DOHH2 (cell line): ENCODE measurements around the gene RECQL5.

Experiments used
- H3F3A ChIP-seq: fragments of 200-600 bp; sonication (generic), shearing (Covaris generic); 2 replicates; pipeline ENCODE4 v1.6.0; 2016; ENCODE audit warnings: antibody characterized with exemption, mild to moderate bottlenecking; ENCODE audit not compliant: control insufficient read depth, insufficient read depth
- H3K27ac ChIP-seq: fragments of 200-600 bp; sonication (generic); 2 replicates; pipeline ENCODE4 v1.5.1; 2014; ENCODE audit warnings: low read depth, mild to moderate bottlenecking, low read length, moderate library complexity
- H3K27me3 ChIP-seq: fragments of 200-600 bp; sonication (generic); 2 replicates; pipeline ENCODE4 v1.6.1; 2014; ENCODE audit warnings: mild to moderate bottlenecking, low read length, mixed read lengths; ENCODE audit not compliant: control insufficient read depth
- H3K36me3 ChIP-seq: fragments of 200-600 bp; sonication (generic); 2 replicates; pipeline ENCODE4 v1.6.1; 2014; ENCODE audit warnings: mild to moderate bottlenecking, low read length, moderate library complexity, mixed read lengths; ENCODE audit not compliant: control insufficient read depth
- H3K4me1 ChIP-seq: fragments of 200-600 bp; sonication (generic); 2 replicates; pipeline ENCODE4 v1.6.1; 2014; ENCODE audit warnings: mild to moderate bottlenecking, low read length, mixed read lengths; ENCODE audit not compliant: control insufficient read depth
- H3K4me2 ChIP-seq: fragments of 200-600 bp; sonication (generic); 2 replicates; pipeline ENCODE4 v1.6.0; 2014; ENCODE audit warnings: mild to moderate bottlenecking, low read length, moderate library complexity
- H3K4me3 ChIP-seq: fragments of 200-600 bp; sonication (generic); 2 replicates; pipeline ENCODE4 v1.5.1; 2014; ENCODE audit warnings: mild to moderate bottlenecking, low read length, mixed read lengths
- H3K79me2 ChIP-seq: fragments of 200-600 bp; sonication (generic); 2 replicates; pipeline ENCODE4 v1.6.1; 2014; ENCODE audit warnings: mild to moderate bottlenecking, low read length, mixed read lengths; ENCODE audit not compliant: control insufficient read depth
- H3K9me2 ChIP-seq: fragments of 200-600 bp; sonication (generic); replicated peaks from 2 replicates; pipeline ENCODE4 v1.6.1; 2014; ENCODE audit warnings: mild to moderate bottlenecking, low read length, mixed read lengths; ENCODE audit not compliant: control insufficient read depth
- H3K9me3 ChIP-seq: fragments of 200-600 bp; sonication (generic); 2 replicates; pipeline ENCODE4 v1.6.1; 2014; ENCODE audit warnings: antibody characterized with exemption, low read length, mixed read lengths; ENCODE audit not compliant: control insufficient read depth, insufficient read depth
- H4K20me1 ChIP-seq: fragments of 200-600 bp; sonication (generic); 2 replicates; pipeline ENCODE4 v1.6.0; 2014; ENCODE audit warnings: low read depth, mild to moderate bottlenecking, antibody characterized with exemption, low read length, moderate library complexity; ENCODE audit not compliant: control insufficient read depth, insufficient read depth
- EZH2phosphoT487 ChIP-seq: fragments of 200-600 bp; sonication (generic); IDR thresholded peaks from 2 replicates; pipeline ENCODE4 v1.6.1; 2017; ENCODE audit warnings: borderline replicate concordance, mild to moderate bottlenecking, antibody characterized with exemption, low read length, moderate library complexity, mixed read lengths
- TF ChIP-seq, protein P1 (sequence below): fragments of 200-600 bp; sonication (generic); IDR thresholded peaks from one replicate; pipeline ENCODE4 v1.5.1; 2014; ENCODE audit warnings: antibody characterized with exemption, mild to moderate bottlenecking, low read depth, low read length; ENCODE audit not compliant: poor library complexity, severe bottlenecking

RECQL5 gene

GRCh38 chr17:75652341-75652740 lies 14.6 kb downstream of the RECQL5 start:
- Histone ChIP-seq H3K9me3 (no peaks in the 10 kb centered on the region), H3K4me3 (no peak overlapping the region), H3K9me2 (no peaks in the 10 kb centered on the region), H3F3A (peaks cover 5% of the 10 kb centered on the region), H3K36me3 (peaks cover 82% of the 10 kb centered on the region), H4K20me1 (no peaks in the 10 kb centered on the region), H3K27me3 (no peaks in the 10 kb centered on the region), H3K79me2 (peaks cover 21% of the 10 kb centered on the region), H3K4me2 (no peak overlapping the region), H3K27ac (no peak overlapping the region), H3K4me1 (peaks cover 19% of the 10 kb centered on the region)
- no peak for TF ChIP-seq EZH2phosphoT487
- TF ChIP-seq, protein P1, sequence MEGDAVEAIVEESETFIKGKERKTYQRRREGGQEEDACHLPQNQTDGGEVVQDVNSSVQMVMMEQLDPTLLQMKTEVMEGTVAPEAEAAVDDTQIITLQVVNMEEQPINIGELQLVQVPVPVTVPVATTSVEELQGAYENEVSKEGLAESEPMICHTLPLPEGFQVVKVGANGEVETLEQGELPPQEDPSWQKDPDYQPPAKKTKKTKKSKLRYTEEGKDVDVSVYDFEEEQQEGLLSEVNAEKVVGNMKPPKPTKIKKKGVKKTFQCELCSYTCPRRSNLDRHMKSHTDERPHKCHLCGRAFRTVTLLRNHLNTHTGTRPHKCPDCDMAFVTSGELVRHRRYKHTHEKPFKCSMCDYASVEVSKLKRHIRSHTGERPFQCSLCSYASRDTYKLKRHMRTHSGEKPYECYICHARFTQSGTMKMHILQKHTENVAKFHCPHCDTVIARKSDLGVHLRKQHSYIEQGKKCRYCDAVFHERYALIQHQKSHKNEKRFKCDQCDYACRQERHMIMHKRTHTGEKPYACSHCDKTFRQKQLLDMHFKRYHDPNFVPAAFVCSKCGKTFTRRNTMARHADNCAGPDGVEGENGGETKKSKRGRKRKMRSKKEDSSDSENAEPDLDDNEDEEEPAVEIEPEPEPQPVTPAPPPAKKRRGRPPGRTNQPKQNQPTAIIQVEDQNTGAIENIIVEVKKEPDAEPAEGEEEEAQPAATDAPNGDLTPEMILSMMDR = no peak

DNA sequence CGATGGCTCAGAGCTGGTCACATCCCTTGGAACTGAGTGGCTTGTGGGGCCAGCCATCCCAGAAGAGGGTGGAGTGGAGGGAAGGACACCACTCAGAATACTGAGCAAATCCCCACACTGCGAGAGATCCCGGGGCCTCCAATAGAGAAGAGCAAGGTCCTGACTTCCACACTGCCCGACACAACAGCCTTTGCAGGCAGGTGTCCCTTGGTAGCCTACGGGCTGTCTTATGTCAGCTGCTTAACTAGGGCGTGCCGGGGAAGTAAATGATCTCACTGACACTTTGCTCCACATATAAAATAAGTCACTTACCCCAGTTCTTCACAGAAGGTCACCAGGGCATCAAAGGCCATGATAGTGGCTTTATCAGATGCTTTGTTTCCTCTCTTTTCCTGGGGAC lies 16.1 kb downstream of the RECQL5 start:
- no peak for TF ChIP-seq EZH2phosphoT487
- TF ChIP-seq, protein P1 = no peak
- Histone ChIP-seq H3K9me2 (no peaks in the 10 kb centered on the region), H3K27ac (no peak overlapping the region), H4K20me1 (no peaks in the 10 kb centered on the region), H3K79me2 (peaks cover 27% of the 10 kb centered on the region), H3K4me2 (no peak overlapping the region), H3K4me1 (peaks cover 19% of the 10 kb centered on the region), H3K9me3 (no peaks in the 10 kb centered on the region), H3K4me3 (no peak overlapping the region), H3K36me3 (peaks cover 85% of the 10 kb centered on the region), H3K27me3 (no peaks in the 10 kb centered on the region), H3F3A (peaks cover 5% of the 10 kb centered on the region)

GRCh38 chr17:75649687-75650086 lies 17.3 kb downstream of the RECQL5 start:
- TF ChIP-seq, protein P1 = no peak
- TF ChIP-seq EZH2phosphoT487 = no peak
- Histone ChIP-seq H3K36me3 (peaks cover 89% of the 10 kb centered on the region), H3F3A (peaks cover 5% of the 10 kb centered on the region), H3K27ac (no peak overlapping the region), H3K4me2 (no peak overlapping the region), H3K79me2 (peaks cover 29% of the 10 kb centered on the region), H3K9me2 (no peaks in the 10 kb centered on the region), H3K9me3 (no peaks in the 10 kb centered on the region), H3K4me3 (no peak overlapping the region), H3K27me3 (no peaks in the 10 kb centered on the region), H3K4me1 (peaks cover 19% of the 10 kb centered on the region), H4K20me1 (no peaks in the 10 kb centered on the region)
